H1 (cell line): ENCODE results near the gene FBXO11. TPM values are rescaled to one million over a fixed set of nuclear protein-coding genes. Genes with fewer than 3 reads are reported as not detected.

ENCODE experiments used
- CTCF ChIA-PET: fragments of 300-600 bp; sonication (Branson Sonifier 250); formaldehyde crosslinking; loops from one replicate; lab custom pipeline; 2021; ENCODE audit not compliant: partially characterized antibody; lab: Charles Lee
- POLR2A ChIA-PET: fragments of 300-600 bp; sonication (Branson Sonifier 250); formaldehyde crosslinking; loops from one replicate; lab custom pipeline; 2021; ENCODE audit warnings: inconsistent platforms; ENCODE audit not compliant: partially characterized antibody; lab: Charles Lee
- DNase-seq, 2 experiments: peaks; one replicate each; pipeline versions ENCODE4 v3.0.0 to v3.0.0-alpha.2; 2010 to 2022; ENCODE audit warnings: low spot score in 2 of 2, low read depth in 1 of 2, mixed read lengths in 1 of 2
- FAIRE-seq: peaks from 2 replicates; lab custom pipeline; 2011; peaks lifted over from hg19 to GRCh38; lab: Jason Lieb, UNC
- H2AFZ ChIP-seq: 2 replicates; pipeline ENCODE4 v1.8.1; 2012; ENCODE audit warnings: low read length, inconsistent platforms
- H2AK5ac ChIP-seq: 2 replicates; pipeline ENCODE4 v1.6.1; 2013; ENCODE audit warnings: low read depth, low read length
- H2BK120ac ChIP-seq: replicated peaks from 2 replicates; pipeline ENCODE3; 2013; ENCODE audit warnings: low read depth, low read length, inconsistent platforms
- H2BK12ac ChIP-seq: 2 replicates; pipeline ENCODE4 v1.6.1; 2013; ENCODE audit warnings: low read depth, low read length
- H2BK15ac ChIP-seq: 2 replicates; pipeline ENCODE4 v1.6.1; 2013; ENCODE audit warnings: low read length
- H2BK20ac ChIP-seq: 2 replicates; pipeline ENCODE4 v1.6.1; 2013; ENCODE audit warnings: low read length
- H2BK5ac ChIP-seq: 2 replicates; pipeline ENCODE4 v1.6.1; 2013; ENCODE audit warnings: low read depth, low read length
- H3K14ac ChIP-seq: 2 replicates; pipeline ENCODE4 v1.6.1; 2013; ENCODE audit warnings: inconsistent platforms; ENCODE audit not compliant: insufficient read length
- H3K18ac ChIP-seq: 2 replicates; pipeline ENCODE4 v1.6.1; 2013; ENCODE audit warnings: low read length; ENCODE audit errors: extremely low read depth
- H3K23ac ChIP-seq: 2 replicates; pipeline ENCODE4 v1.6.1; 2013; ENCODE audit warnings: inconsistent platforms; ENCODE audit not compliant: insufficient read length
- H3K23me2 ChIP-seq: 2 replicates; pipeline ENCODE4 v1.6.1; 2013; ENCODE audit warnings: low read depth, low read length
- H3K27ac ChIP-seq: 2 replicates; pipeline ENCODE4 v1.6.1; 2011; ENCODE audit warnings: low read depth, low read length, inconsistent platforms
- H3K27me3 ChIP-seq, 4 experiments: replicated peaks in 1 of 4; 1 replicate in 1 of 4; 2 replicates in 3 of 4; pipeline versions ENCODE4 v1.6.1 to v1.8.1; 2011 to 2013; ENCODE audit warnings: low read length in 3 of 4, mild to moderate bottlenecking in 3 of 4, inconsistent platforms in 2 of 4, mixed read lengths in 2 of 4, moderate library complexity in 1 of 4; ENCODE audit not compliant: control insufficient read depth in 3 of 4, insufficient read depth in 3 of 4; ENCODE audit errors: extremely low read depth in 1 of 4
- H3K36me3 ChIP-seq, 4 experiments: 2 replicates each; pipeline versions ENCODE4 v1.6.1 to v1.8.1; 2011 to 2013; ENCODE audit warnings: mild to moderate bottlenecking in 4 of 4, low read length in 3 of 4, moderate library complexity in 2 of 4, control low read depth in 1 of 4, inconsistent platforms in 1 of 4; ENCODE audit not compliant: insufficient read depth in 4 of 4, control insufficient read depth in 2 of 4
- H3K4ac ChIP-seq: replicated peaks from 2 replicates; pipeline ENCODE3; 2013; ENCODE audit warnings: low read length, low read depth, mixed read lengths, inconsistent platforms; ENCODE audit not compliant: insufficient read length
- H3K4me1 ChIP-seq, 4 experiments: replicated peaks in 1 of 4; 1 replicate in 1 of 4; 2 replicates in 3 of 4; pipeline versions ENCODE4 v1.6.1 to v1.8.1; 2011 to 2013; ENCODE audit warnings: low read length in 3 of 4, inconsistent platforms in 2 of 4, mixed read lengths in 1 of 4; ENCODE audit not compliant: insufficient read depth in 4 of 4, control insufficient read depth in 3 of 4
- H3K4me2 ChIP-seq, 2 experiments: 2 replicates each; pipeline versions ENCODE4 v1.6.1 to v1.8.1; 2011 to 2013; ENCODE audit warnings: low read depth in 2 of 2, low read length in 2 of 2, control low read depth in 1 of 2, inconsistent platforms in 1 of 2, mild to moderate bottlenecking in 1 of 2; ENCODE audit not compliant: insufficient read depth in 1 of 2
- H3K4me3 ChIP-seq, 4 experiments: fragments of 200-600, 300-600 bp in 1 of 4; sonication (generic), shearing (Covaris generic), sonication (Bioruptor Twin) in 1 of 4; 2 replicates each; pipeline versions ENCODE4 v1.5.1 to v1.8.1; 2011 to 2016; ENCODE audit warnings: low read length in 4 of 4, low read depth in 3 of 4, control low read depth in 2 of 4, inconsistent platforms in 2 of 4, mild to moderate bottlenecking in 2 of 4, mixed read lengths in 1 of 4, moderate library complexity in 1 of 4; ENCODE audit not compliant: insufficient read depth in 2 of 4; ENCODE audit errors: extremely low read depth in 1 of 4
- H3K56ac ChIP-seq: replicated peaks from 2 replicates; pipeline ENCODE3; 2013; ENCODE audit warnings: low read depth, mild to moderate bottlenecking, mixed read lengths, low read length, inconsistent platforms; ENCODE audit not compliant: insufficient read length
- H3K79me1 ChIP-seq: 2 replicates; pipeline ENCODE4 v1.6.1; 2013; ENCODE audit warnings: low read depth, low read length, control low read depth
- H3K79me2 ChIP-seq, 2 experiments: 2 replicates each; pipeline versions ENCODE4 v1.6.1 to v1.8.1; 2012 to 2013; ENCODE audit warnings: low read length in 2 of 2, mild to moderate bottlenecking in 2 of 2, inconsistent platforms in 1 of 2; ENCODE audit not compliant: insufficient read depth in 2 of 2, control insufficient read depth in 1 of 2
- H3K9ac ChIP-seq, 4 experiments: replicated peaks in 1 of 4; 1 replicate in 1 of 4; 2 replicates in 3 of 4; pipeline versions ENCODE4 v1.6.1 to v1.8.1; 2011 to 2013; ENCODE audit warnings: low read depth in 3 of 4, low read length in 3 of 4, control low read depth in 2 of 4, mild to moderate bottlenecking in 2 of 4, moderate library complexity in 2 of 4, inconsistent platforms in 1 of 4; ENCODE audit errors: extremely low read depth in 1 of 4
- H3K9me3 ChIP-seq, 2 experiments: 2 replicates each; pipeline versions ENCODE4 v1.6.1 to v1.8.1; 2012 to 2013; ENCODE audit warnings: mild to moderate bottlenecking in 2 of 2, moderate library complexity in 2 of 2, control low read depth in 1 of 2, inconsistent platforms in 1 of 2, low read depth in 1 of 2, low read length in 1 of 2, mixed read lengths in 1 of 2; ENCODE audit not compliant: insufficient read depth in 2 of 2
- H4K20me1 ChIP-seq, 2 experiments: replicated peaks in 1 of 2; 2 replicates each; pipeline versions ENCODE3 to v1.8.1; 2011 to 2013; ENCODE audit warnings: inconsistent platforms in 2 of 2, low read length in 2 of 2, mild to moderate bottlenecking in 1 of 2; ENCODE audit not compliant: insufficient read depth in 2 of 2, control insufficient read depth in 1 of 2
- H4K5ac ChIP-seq: 2 replicates; pipeline ENCODE4 v1.6.1; 2013; ENCODE audit warnings: low read length, low read depth, mixed read lengths, inconsistent platforms; ENCODE audit not compliant: insufficient read length
- H4K8ac ChIP-seq: 2 replicates; pipeline ENCODE4 v1.8.0; 2013; ENCODE audit warnings: mild to moderate bottlenecking, moderate library complexity, low read length, inconsistent platforms; ENCODE audit not compliant: insufficient read depth; ENCODE audit errors: extremely low read depth
- H4K91ac ChIP-seq: replicated peaks from 2 replicates; pipeline ENCODE3; 2013; ENCODE audit warnings: low read length, mixed read lengths, inconsistent platforms; ENCODE audit not compliant: insufficient read length
- CBX8 ChIP-seq: fragments of 300-800, 300-1000 bp; sonication (generic); IDR thresholded peaks from 2 replicates; pipeline ENCODE4 v1.7.1; 2016; ENCODE audit warnings: low read depth, low read length, borderline replicate concordance
- GTF2F1 ChIP-seq: IDR thresholded peaks from 2 replicates; pipeline ENCODE4 v1.6.1; 2012; ENCODE audit warnings: low read depth, low read length, improper control_type of control experiment, borderline replicate concordance
- JUND ChIP-seq: IDR thresholded peaks from 2 replicates; pipeline ENCODE4 v1.6.1; 2011; ENCODE audit warnings: mild to moderate bottlenecking, improper control_type of control experiment, low read length
- KDM5A ChIP-seq: fragments of 200-600 bp; IDR thresholded peaks from 2 replicates; pipeline ENCODE4 v1.7.1; 2012; ENCODE audit warnings: mild to moderate bottlenecking, low read length, inconsistent platforms, mixed read lengths
- PHF8 ChIP-seq: fragments of 200-600 bp; sonication (generic); conservative IDR thresholded peaks from 2 replicates; pipeline ENCODE4 v1.7.1; 2012; ENCODE audit warnings: low read depth, mild to moderate bottlenecking, inconsistent platforms, low read length, moderate library complexity
- POLR2AphosphoS5 ChIP-seq: IDR thresholded peaks from 2 replicates; pipeline ENCODE4 v1.6.1; 2011; ENCODE audit warnings: low read depth, low read length
- RFX5 ChIP-seq: IDR thresholded peaks from 2 replicates; pipeline ENCODE4 v1.6.1; 2011; ENCODE audit warnings: low read depth, low read length, improper control_type of control experiment, borderline replicate concordance
- SIN3A ChIP-seq, 2 experiments: IDR thresholded peaks in 1 of 2; conservative IDR thresholded peaks in 1 of 2; 2 replicates each; pipeline ENCODE4 v1.6.1; 2011 to 2012; ENCODE audit warnings: low read length in 2 of 2, improper control_type of control experiment in 1 of 2, low read depth in 1 of 2, mild to moderate bottlenecking in 1 of 2
- SIX5 ChIP-seq: IDR thresholded peaks from 2 replicates; pipeline ENCODE4 v1.6.1; 2011; ENCODE audit warnings: mild to moderate bottlenecking, low read depth, low read length
- SP1 ChIP-seq: IDR thresholded peaks from 2 replicates; pipeline ENCODE4 v1.6.1; 2011; ENCODE audit warnings: low read depth, low read length
- USF2 ChIP-seq: IDR thresholded peaks from 2 replicates; pipeline ENCODE4 v1.6.1; 2011; ENCODE audit warnings: low read length, improper control_type of control experiment
- WGBS, 2 experiments: shearing (Covaris generic) in 1 of 2; methylation state at CpG; one replicate each; pipeline versions ENCODE4 v1.1.6 to v1.1.7; 2013 to 2015; ENCODE audit warnings: low lambda C conversion rate in 2 of 2, mixed read lengths in 2 of 2, inconsistent platforms in 1 of 2, low coverage in 1 of 2, missing lambda C conversion rate in 1 of 2; ENCODE audit not compliant: insufficient replicate concordance in 2 of 2, insufficient coverage in 1 of 2, insufficient read length in 1 of 2; ENCODE audit errors: extremely low coverage in 1 of 2, missing lambda C conversion rate in 1 of 2; 5-methylcytosine and 5-hydroxymethylcytosine counted together
- polyA plus RNA-seq, 7 experiments: library from polyadenylated mRNA; depleted of rRNA in 3 of 7; stranded (reverse) in 5 of 7; unstranded in 2 of 7; fragments of >200 nt in 5 of 7; fragments of 200-250 nt in 2 of 7; gene quantifications; 1 replicate in 5 of 7; 2 replicates in 1 of 7; 4 replicates in 1 of 7; pipeline versions ENCODE4 v1.2.1 to v1.2.3, GENCODE V29; 2011 to 2013; ENCODE audit warnings: missing spikeins in 2 of 7, mixed read lengths in 2 of 7
- total RNA-seq: library from RNA; stranded (reverse); fragmentation: NEBNext Ultra II Directional; extraction: Animal tissue kit (Norgen Biotek cat#: 25700); gene quantifications from 2 replicates; pipeline ENCODE4 v1.2.1, GENCODE V29; 2021

The FBXO11 gene
- total and polyA plus RNA-seq, 2 of the 8 experiments (the other 6 are each of a cell fraction or from before 2014, with no cell fraction given), result 21.7 to 57.3 TPM

DNA sequence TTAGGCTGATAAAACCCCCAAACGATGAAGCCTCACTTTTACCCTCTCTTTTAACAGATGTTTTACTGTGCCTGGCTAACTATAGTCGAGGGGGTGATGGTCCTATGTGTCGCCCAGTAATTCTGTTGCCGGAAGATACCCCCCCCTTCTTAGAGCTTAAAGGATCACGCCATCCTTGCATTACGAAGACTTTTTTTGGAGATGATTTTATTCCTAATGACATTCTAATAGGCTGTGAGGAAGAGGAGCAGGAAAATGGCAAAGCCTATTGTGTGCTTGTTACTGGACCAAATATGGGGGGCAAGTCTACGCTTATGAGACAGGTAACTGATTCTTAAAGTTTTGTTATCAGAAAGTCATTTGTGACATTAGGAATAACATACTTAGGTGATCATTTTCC, 102.9 kb downstream of the FBXO11 start:
- no peak overlapping the region for H3K4me2 ChIP-seq
- no peak overlapping the region for H3K23ac ChIP-seq
- no peak overlapping the region for H3K56ac ChIP-seq
- POLR2A ChIA-PET, result interaction anchor here (0.9 kb wide), 2 partner anchors 11 to 13 kb away, joined by 3 read pairs; no protein-coding TSS in a partner anchor
- no peak overlapping the region for H4K91ac ChIP-seq
- H3K9ac ChIP-seq, result no peak overlapping the region
- no peaks in the 10 kb centered on the region for H3K27me3 ChIP-seq
- DNase-seq (no peak), FAIRE-seq (no peak)
- H2AFZ ChIP-seq, result no peak overlapping the region
- TF ChIP-seq JUND (no peak), PHF8 (no peak), POLR2AphosphoS5 (no peak), USF2 (no peak), GTF2F1 (no peak), SIN3A (conservative IDR thresholded peaks at IDR 0.05 in 1 of 2, IDR thresholded peaks at IDR 0.05 in 1 of 2; ENCODE audit: low read depth in 1 of 2, low read length in 2 of 2) (no peak), CBX8 (no peak), SIX5 (no peak), RFX5 (no peak), SP1 (no peak), KDM5A (no peak)
- no peak overlapping the region for H4K8ac ChIP-seq
- H4K20me1 ChIP-seq, result peaks cover 3 to 13% of the 10 kb centered on the region in 2 experiments
- H3K27ac ChIP-seq, result no peak overlapping the region
- H2BK15ac ChIP-seq, result no peak overlapping the region
- no peak overlapping the region for H3K18ac ChIP-seq
- CTCF ChIA-PET, result no interaction called here
- H3K23me2 ChIP-seq, result no peaks in the 10 kb centered on the region
- H3K14ac ChIP-seq, result no peak overlapping the region
- no peak overlapping the region for H2BK120ac ChIP-seq
- H2AK5ac ChIP-seq, result no peak overlapping the region
- no peaks in the 10 kb centered on the region for H3K9me3 ChIP-seq
- H3K36me3 ChIP-seq, result peaks cover 41 to 99% (median 87%) of the 10 kb centered on the region in 4 experiments
- no peak overlapping the region for H3K4ac ChIP-seq
- H3K4me1 ChIP-seq, result no peaks in the 10 kb centered on the region
- no peak overlapping the region for H2BK20ac ChIP-seq
- no peak overlapping the region for H2BK5ac ChIP-seq
- H3K4me3 ChIP-seq, result no peak overlapping the region
- no peaks in the 10 kb centered on the region; the same call in 1 of the 2 replicates for H3K79me1 ChIP-seq
- WGBS, 2 experiments, result 96% methylated on average over 7 of the region's 7 CpGs; no CpG with 5 or more reads in 1 of the 2 experiments
- no peak overlapping the region for H2BK12ac ChIP-seq
- H3K79me2 ChIP-seq, result peaks cover 4 to 43% of the 10 kb centered on the region in 2 experiments; a peak in 2 of 4 replicates
- no peak overlapping the region for H4K5ac ChIP-seq
